Mononuclear cell (primary cell): ENCODE data around the gene VPS26C. TPM values are rescaled to one million over a fixed set of nuclear protein-coding genes. Genes with fewer than 3 reads are reported as not detected.
A peak's percentile ranks its signal among the peaks of the same experiment; 100 is the strongest.
"Not testable (repeated sequence)": the region's sequence is repeated elsewhere in the genome, so short reads cannot be mapped to it uniquely, and the experiment has no call there.

Source experiments
- H3K27me3 ChIP-seq: 2 replicates; pipeline ENCODE4 v1.6.0; 2011; ENCODE audit warnings: low read length, control low read depth; ENCODE audit not compliant: insufficient read depth
- H3K4me1 ChIP-seq: 2 replicates; pipeline ENCODE4 v1.5.1; 2011; ENCODE audit warnings: mild to moderate bottlenecking, low read length, control low read depth; ENCODE audit not compliant: insufficient read depth
- H3K4me3 ChIP-seq: 2 replicates; pipeline ENCODE4 v1.5.1; 2011; ENCODE audit warnings: mild to moderate bottlenecking, low read length, moderate library complexity
- H3K9me3 ChIP-seq: 2 replicates; pipeline ENCODE4 v1.5.1; 2011; ENCODE audit warnings: low read depth, mild to moderate bottlenecking, control low read depth, low read length
- total RNA-seq: library from RNA; depleted of rRNA; stranded (reverse); fragments of >200 nt; gene quantifications from one replicate; pipeline ENCODE4 v1.2.3, GENCODE V29; 2012

The VPS26C gene
- total RNA-seq, 1 donor: 57.3 TPM

- no peak overlapping the region for H3K4me3 ChIP-seq
Observed at GRCh38 chr21:37227071-37228002, 39.8 kb downstream of the VPS26C start.

GRCh38 chr21:37226041-37226920 is 40.9 kb downstream of the VPS26C start:
- Histone ChIP-seq H3K4me1 (peaks cover 35% of the 10 kb centered on the region), H3K27me3 (no peaks in the 10 kb centered on the region), H3K4me3 (no peak overlapping the region), H3K9me3 (no peaks in the 10 kb centered on the region)

More at GRCh38 chr21:37227071-37228002, 39.8 kb downstream of the VPS26C start:
- no peaks in the 10 kb centered on the region for H3K9me3 ChIP-seq
- no peaks in the 10 kb centered on the region for H3K27me3 ChIP-seq
- peaks cover 31% of the 10 kb centered on the region for H3K4me1 ChIP-seq

- H3K27me3 ChIP-seq: no peaks in the 10 kb centered on the region
- H3K4me1 ChIP-seq: peaks cover 42% of the 10 kb centered on the region
- H3K4me3 ChIP-seq: no peak overlapping the region
- no peaks in the 10 kb centered on the region for H3K9me3 ChIP-seq
Observed at GRCh38 chr21:37224861-37225839, 42.0 kb downstream of the VPS26C start.

- H3K9me3 ChIP-seq: no peaks in the 10 kb centered on the region
- H3K27me3 ChIP-seq: no peaks in the 10 kb centered on the region
- H3K4me1 ChIP-seq: peaks cover 49% of the 10 kb centered on the region
- H3K4me3 ChIP-seq: no peak overlapping the region
Observed at GRCh38 chr21:37223804-37224345, 43.3 kb downstream of the VPS26C start.

GRCh38 chr21:37222248-37222647 is 44.9 kb downstream of the VPS26C start:
- not testable (repeated sequence) for H3K4me3 ChIP-seq, H3K9me3 ChIP-seq, H3K27me3 ChIP-seq
- peaks cover 49% of the 10 kb centered on the region for H3K4me1 ChIP-seq

GRCh38 chr21:37220981-37221664 is 46.0 kb downstream of the VPS26C start:
- peaks cover 44% of the 10 kb centered on the region for H3K4me1 ChIP-seq
- H3K4me3 ChIP-seq: peak overlapping the region; percentile 68
- no peaks in the 10 kb centered on the region for H3K27me3 ChIP-seq
- H3K9me3 ChIP-seq: no peaks in the 10 kb centered on the region

- H3K4me3 ChIP-seq: peak overlapping the region; percentile 68
- H3K4me1 ChIP-seq: peaks cover 38% of the 10 kb centered on the region
- no peaks in the 10 kb centered on the region for H3K27me3 ChIP-seq
- H3K9me3 ChIP-seq: no peaks in the 10 kb centered on the region
Observed at GRCh38 chr21:37220433-37220980, 46.6 kb downstream of the VPS26C start.

- Histone ChIP-seq H3K9me3 (no peaks in the 10 kb centered on the region), H3K4me3 (peak overlapping the region; percentile 68), H3K27me3 (no peaks in the 10 kb centered on the region), H3K4me1 (peaks cover 32% of the 10 kb centered on the region)
Observed at GRCh38 chr21:37219761-37220432, 47.2 kb downstream of the VPS26C start.

- Histone ChIP-seq H3K9me3 (no peaks in the 10 kb centered on the region), H3K4me3 (no peak overlapping the region), H3K27me3 (no peaks in the 10 kb centered on the region), H3K4me1 (peaks cover 5% of the 10 kb centered on the region)
Observed at GRCh38 chr21:37214952-37215351, 52.2 kb downstream of the VPS26C start.

GRCh38 chr21:37210799-37211198 is 56.3 kb downstream of the VPS26C start:
- H3K4me3 ChIP-seq: no peak overlapping the region
- H3K27me3 ChIP-seq: no peaks in the 10 kb centered on the region
- no peaks in the 10 kb centered on the region for H3K9me3 ChIP-seq
- peaks cover 16% of the 10 kb centered on the region for H3K4me1 ChIP-seq

GRCh38 chr21:37210130-37210529 is 57.0 kb downstream of the VPS26C start:
- H3K4me3 ChIP-seq: no peak overlapping the region
- H3K27me3 ChIP-seq: no peaks in the 10 kb centered on the region
- H3K9me3 ChIP-seq: no peaks in the 10 kb centered on the region
- peaks cover 16% of the 10 kb centered on the region for H3K4me1 ChIP-seq

- peaks cover 16% of the 10 kb centered on the region for H3K4me1 ChIP-seq
- H3K4me3 ChIP-seq: no peak overlapping the region
- H3K27me3 ChIP-seq: no peaks in the 10 kb centered on the region
- no peaks in the 10 kb centered on the region for H3K9me3 ChIP-seq
Observed at GRCh38 chr21:37208741-37209225, 58.4 kb downstream of the VPS26C start.
